Activated T-cell treated with anti-CD3 and anti-CD28 coated beads for 1 hour (primary cell): ENCODE data around the gene CCNT2.
A peak's percentile ranks its signal among the peaks of the same experiment; 100 is the strongest.
"Not testable (repeated sequence)": the region's sequence is repeated elsewhere in the genome, so short reads cannot be mapped to it uniquely, and the experiment has no call there.

Experiments used
- DNase-seq: peaks from one replicate; pipeline ENCODE4 v3.0.0-alpha.2; 2020; ENCODE audit warnings: low read depth

The CCNT2 gene

DNA sequence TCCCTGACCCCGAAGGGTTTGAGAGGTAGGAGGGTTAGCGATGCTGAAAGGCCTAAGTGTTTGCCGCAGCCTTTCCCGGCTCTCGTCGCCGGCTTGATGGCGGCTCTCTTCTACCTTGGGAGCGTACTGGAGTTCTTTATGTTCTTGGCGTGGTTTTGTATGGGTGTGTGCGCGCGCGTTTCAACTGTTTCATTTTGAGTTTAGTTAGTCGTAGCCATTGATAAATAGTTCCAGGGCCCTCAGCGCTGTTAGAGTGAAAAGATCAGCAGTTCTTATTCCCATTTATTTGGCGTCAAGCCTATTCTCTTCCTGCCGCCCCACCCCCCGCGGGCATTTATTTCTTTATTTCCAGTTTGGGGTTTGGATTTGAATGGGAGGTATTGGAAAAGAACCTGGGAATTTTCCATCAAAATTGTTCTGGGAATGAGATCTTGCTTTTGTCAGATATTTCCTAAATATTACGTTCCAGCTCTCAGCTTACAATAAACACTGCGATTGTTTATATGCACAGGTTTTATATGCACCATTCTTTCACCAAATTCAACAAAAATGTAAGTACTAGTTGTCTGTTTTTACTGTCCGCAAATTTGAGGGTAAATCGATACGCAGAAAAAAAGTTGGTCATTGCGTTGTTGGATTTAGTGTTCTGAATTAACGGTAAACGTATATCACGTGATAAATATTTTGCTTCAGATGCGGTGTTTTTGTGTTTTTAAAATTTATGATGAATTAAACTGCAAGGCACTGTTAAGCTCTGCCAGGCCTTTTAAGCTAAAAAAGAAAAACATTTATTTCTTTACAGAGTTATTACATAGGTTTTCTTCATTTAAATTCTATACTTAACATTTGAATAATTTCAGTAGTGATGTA is 954 bp downstream of the CCNT2 start:
- DNase-seq = peak; percentile 15

DNA sequence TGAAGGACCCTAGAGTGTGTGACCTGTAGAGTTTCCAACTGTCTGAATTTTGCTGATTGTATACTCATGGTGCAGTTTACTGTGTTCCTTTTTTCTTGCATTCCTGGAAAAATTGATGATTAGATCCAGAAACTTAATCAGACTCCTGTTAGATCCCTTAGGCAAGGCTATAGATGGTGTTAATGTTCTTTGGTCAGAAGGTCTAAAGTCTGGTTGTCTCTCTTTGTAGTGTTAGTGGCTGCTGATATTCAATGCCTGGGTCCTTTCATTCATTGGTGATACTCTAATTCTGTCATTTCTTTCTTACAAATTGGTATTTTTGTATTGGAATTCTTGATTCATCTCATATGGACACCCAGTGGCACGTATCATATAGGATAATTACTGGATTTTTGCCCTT is 6.3 kb downstream of the CCNT2 start:
- no peak for DNase-seq

DNA sequence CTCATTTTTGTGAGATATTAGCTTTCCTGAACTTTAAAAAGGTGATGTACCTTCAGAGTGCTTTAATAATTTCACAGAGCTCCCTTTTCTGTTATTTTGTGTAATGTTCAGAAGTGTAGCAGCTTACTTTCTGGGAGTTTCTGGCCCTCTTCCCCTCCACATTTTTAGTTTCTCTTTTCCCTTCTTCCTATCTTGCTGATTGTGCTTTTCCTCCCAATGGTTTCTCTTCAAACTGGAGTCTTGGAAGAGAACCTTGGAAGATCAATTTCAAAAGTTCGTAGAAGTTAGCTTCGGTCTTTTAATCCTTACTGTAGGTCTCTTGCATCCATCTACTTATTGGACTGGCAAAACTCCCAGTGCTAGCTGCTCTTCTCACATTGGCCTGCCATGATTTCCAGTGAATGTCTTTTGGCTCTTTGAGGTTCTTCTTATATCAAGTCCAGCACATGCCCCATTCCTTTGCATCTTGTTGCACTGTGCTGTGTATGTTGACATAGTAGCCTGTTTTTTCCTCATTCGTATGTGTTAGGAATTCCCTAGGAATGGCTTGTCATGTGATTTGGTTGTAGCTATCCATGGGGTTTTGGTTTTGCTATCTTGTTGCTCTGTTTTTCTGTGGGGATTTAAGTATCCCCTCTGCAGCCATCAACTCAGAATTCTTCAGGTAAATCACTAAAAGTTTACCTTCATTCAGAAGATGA is 7.8 kb downstream of the CCNT2 start:
- no peak for DNase-seq

- no peak for DNase-seq
Observed at GRCh38 chr2:134927195-134927594, 8.6 kb downstream of the CCNT2 start.

DNA sequence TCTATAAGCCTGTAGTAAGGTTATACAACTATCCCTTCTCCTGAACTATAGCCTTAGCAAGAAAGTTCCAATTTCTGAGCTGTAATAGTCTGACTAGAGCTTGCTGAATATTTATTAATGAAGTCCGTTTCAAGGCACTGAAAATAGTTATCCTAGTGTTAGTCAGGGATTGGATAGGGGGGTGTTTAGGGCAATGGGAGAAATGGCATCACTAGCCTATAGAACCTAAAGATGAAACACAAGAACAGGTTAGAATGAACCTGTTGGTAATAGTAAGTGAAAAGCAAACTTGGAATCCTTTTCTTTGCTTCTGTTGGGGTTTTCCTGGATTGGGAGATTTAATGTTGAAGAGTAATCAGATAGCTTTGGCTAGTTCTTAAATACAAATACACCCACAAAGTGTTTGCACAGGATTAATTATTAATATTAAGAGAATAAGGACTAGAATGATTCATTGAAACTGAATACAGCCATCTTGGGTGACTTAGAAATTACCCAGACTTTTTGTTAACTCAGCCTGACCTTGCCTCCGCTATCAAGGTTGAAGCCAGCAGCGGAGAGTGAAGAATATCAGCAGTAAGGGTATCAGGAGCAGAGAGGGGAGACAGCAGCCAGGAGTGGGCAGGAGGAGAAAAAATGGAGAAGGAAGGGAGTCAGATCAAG is 14.4 kb downstream of the CCNT2 start:
- no peak for DNase-seq

DNA sequence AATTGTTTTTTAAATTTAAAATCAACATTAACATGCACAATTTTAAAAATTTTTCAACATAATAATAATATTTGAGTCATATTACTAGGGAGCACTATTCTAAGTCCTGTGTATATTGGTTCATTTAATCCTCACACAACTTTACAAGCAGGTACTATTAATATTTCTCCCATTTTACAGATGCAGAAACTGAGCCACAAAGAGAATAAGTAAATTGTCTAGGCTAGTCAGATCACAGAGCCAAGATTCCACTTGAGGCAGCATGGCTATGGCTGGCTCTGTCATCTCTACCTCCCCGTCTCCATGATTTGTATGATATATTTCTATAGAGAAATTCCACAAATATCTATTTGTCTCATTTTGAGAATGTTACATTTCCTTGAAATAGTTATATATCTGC is 15.1 kb downstream of the CCNT2 start:
- DNase-seq = no peak

- DNase-seq = no peak
Observed at GRCh38 chr2:134934150-134934549, 15.5 kb downstream of the CCNT2 start.

DNA sequence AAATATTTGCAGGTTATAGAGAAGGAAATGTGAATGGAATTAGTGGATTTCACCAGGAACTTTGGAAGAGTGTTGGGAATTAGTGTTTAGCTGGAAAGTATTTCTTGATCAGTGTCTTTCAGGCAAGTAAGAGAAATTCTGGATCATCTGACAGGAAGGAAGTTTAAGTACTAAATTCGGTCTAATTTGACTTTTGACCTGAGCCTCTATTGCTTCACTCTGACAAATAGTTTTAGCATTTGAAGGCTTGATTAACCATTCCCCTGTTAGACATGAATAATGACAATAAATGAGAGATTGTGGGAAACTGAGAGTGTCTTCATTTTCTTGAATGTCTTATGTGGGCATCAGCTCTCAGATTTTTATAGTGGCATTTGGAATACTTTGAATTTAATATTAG is 16.0 kb downstream of the CCNT2 start:
- DNase-seq = no peak

DNA sequence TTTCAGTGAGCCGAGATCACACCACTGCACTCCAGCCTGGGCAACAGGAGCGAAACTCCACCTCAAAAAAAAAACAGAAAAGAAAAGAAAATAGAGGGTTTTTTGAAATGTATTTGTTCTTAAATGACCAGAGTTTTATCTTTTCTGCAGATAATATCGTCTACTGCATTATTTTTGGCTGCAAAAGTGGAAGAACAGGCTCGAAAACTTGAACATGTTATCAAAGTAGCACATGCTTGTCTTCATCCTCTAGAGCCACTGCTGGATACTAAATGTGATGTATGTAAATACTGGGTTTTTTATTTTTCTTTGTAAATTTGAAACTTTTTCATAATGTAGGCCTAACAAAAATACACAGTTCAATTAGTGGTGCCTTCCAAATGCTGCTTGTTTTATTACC is 18.1 kb downstream of the CCNT2 start:
- no peak for DNase-seq

DNA sequence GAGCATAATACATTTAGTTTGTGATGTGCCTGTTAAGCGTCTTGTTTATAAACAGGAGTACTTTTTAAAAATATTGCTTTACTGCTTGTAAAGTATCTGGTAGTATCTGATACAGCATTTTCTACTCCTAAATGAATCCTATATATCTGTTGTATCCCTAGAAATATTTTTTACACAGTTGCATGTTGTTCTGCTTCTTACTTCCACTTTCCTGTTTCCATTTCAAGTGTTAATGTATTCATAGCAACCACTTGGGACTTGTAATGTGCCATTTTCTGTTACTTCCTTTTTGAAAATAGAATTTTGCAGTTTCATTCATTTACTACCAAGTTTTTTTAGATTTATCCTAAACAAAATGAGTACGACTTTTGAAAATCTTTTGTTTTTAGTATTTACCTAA is 24.9 kb downstream of the CCNT2 start:
- no peak for DNase-seq

DNA sequence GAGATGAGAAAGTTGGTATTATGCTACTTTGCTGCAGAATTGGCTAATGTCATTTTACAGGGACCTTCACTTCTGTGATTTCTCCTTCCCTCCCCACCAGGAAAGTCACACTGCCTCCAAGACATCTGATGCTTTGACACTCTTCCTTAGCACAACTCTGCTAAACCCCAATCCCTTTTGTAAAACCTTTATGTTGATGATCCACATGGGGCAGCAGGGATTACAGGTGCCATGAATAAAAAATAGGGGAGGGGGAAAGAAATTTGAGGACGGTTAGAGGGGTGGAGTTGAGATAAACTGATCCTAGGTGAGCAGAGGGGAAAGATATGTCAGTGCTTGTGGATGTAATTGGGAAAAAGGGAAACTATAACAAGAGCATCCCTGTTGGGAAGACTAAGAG is 26.4 kb downstream of the CCNT2 start:
- no peak for DNase-seq

- no peak for DNase-seq
Observed at GRCh38 chr2:134946073-134946472, 27.5 kb downstream of the CCNT2 start.

DNA sequence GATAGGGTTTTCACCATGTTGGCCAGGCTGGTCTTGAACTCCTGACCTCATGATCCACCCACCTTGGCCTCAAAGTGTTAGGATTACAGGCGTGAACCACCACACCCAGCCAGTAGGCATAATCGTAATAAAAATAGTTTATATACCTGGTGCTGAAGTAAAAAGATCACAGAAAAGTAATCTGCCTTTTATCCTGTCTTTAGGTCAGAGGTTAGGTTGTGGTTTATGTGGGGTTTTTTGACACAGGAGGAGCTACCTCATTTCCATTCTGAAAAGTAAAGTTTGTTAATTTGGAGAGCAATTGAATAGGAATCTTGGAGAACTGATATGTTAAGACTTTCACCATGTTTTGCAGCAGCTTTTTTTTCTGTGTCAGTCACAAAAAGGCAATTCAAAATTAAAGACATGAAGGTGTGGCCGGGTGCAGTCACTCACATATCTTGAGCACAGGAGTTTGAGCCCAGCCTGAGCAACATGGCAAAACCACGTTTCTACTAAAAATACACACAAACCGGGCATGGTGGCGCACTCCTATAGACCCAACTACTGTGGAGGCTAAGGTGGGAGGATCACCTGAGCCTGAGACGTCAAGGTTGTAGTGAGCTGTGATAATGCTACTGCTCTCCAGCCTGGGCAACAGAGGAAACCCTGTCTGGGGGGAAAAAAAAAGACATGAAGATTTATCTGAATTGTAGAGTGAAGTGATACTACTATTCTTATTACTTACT is 31.5 kb downstream of the CCNT2 start:
- no peak for DNase-seq

- no peak for DNase-seq
Observed at GRCh38 chr2:134950886-134951285, 32.3 kb downstream of the CCNT2 start.

- no peak for DNase-seq
Observed at GRCh38 chr2:134952608-134953007, 34.0 kb downstream of the CCNT2 start.

GRCh38 chr2:134954065-134954464 is 35.4 kb downstream of the CCNT2 start:
- no peak for DNase-seq

GRCh38 chr2:134955744-134956143 is 37.1 kb downstream of the CCNT2 start:
- no peak for DNase-seq

GRCh38 chr2:134957477-134957876 is 38.9 kb downstream of the CCNT2 start:
- DNase-seq = no peak

DNA sequence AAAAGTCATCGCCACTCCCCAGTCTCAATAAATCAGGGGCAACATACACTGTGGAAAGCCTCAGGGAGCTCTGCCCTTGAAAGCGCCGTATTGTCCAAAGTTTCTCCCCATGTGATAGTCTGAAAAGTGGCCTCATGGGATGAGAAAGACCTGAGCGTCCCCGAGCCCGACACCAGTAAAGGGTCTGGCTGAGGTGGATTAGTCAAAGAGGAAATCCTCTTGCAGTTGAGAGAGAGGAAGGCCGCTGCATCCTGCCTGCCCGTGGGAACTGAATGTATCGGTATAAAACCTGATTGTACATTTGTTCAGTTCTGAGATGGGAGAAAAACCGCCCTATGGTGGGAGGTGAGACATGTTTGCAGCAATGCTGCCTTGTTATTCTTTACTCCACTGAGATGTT is 48.5 kb downstream of the CCNT2 start:
- not testable (repeated sequence) for DNase-seq

DNA sequence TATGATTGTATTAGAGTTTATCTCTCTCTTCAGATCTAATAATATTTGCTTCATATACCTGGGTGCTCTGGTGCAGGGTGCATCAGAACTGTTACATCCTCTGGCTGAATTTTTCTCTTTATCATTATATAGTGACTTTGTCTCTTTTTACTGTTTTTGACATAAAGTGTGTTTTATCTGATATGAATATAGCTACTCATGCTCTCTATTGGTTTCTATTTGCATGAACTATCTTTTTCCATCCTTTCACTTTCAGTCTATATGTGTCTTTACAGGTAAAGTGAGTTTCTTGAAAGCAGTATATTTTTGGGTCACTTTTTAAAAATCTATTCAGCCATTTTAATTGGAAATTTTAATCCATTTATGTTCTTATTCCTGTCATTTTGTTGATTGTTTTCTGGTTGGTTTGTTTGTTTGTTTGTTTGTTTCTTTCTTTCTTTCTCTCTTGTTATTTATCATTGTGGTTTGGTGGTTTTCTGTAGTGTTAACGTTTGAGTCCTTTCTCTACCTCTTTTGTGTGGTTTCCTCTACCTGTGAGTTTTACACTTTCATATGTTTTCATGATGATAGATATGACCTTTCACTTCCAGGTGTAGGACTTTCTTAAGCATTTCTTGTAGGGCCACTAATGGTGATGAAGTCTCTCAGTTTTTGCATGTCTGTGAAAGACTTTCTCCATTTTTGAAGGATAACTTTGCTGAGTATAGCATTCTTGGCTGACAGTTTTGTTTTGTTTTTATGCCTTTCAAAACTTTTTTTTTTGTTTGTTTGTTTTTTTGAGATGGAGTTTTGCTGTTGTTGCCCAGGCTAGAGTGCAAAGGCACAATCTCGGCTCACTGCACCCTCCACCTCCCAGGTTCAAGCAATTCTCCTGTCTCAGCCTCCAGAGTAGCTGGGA is 54.9 kb downstream of the CCNT2 start:
- DNase-seq = no peak

DNA sequence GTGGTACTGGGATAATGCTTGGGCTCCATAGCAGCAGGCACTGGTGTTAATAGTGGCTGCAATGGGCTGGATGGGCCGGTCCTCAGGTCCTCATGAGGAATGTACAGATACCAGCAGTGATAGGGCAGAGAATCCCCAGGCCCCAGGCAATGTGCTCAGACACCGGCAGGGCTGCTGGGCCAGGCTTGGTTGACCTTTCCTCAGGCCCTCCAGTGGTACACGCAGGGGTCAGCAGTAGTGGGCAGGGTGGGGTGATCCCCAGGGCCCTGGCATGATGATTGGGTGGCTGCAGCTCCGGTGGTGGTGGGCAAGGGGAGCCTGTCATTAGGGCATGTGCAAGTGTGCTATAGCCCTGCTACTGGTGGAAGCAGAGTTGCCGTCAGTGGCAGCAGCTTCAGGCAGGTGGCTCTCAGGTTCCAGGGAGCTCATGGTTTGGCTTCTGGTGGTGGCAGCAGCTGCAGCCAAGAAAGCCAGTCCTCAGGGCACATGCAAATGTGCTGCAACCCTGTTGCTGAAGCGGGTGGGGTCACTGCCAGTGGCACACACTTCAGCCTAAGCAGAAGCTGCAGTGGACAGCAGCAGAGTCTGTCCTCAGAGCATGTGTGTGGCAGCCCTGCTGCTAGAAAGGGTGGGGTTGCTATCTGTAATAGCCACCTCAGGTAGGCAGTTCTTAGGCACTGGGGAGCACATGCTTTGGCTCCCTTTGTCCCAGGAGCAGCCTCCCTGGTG is 56.8 kb downstream of the CCNT2 start:
- DNase-seq = no peak
